NT2/D1 (cell line): ENCODE measurements around the gene ZNF692.

Experiments used
- YY1 ChIP-seq: IDR thresholded peaks from 2 replicates; pipeline ENCODE4 v1.6.1; 2011; ENCODE audit not compliant: insufficient read length, insufficient read depth
- ZNF274 ChIP-seq: IDR thresholded peaks from 2 replicates; pipeline ENCODE4 v1.6.1; 2011; ENCODE audit warnings: mild to moderate bottlenecking, low read depth, low read length

DNA sequence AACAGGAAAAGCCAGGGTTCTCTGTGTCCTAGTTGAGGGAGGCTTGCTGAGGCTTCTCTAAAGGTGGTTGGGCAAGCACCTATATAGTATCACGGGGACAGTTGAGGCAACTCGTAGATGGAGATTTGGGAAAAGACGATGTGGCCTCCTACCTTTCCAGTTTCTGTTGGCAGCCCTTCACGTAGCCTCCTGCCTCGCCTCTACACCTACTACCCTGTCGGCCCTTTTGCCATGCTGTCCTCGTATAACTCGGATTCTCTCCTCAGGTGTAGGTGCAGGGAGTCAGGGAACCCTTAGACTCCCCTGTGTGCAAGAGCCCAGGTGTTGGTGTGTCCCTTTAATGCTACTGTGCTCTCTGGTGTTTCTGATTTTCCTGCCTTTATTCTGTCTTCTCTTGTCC, 10.3 kb downstream of the ZNF692 start:
- TF ChIP-seq ZNF274 (no peak), YY1 (no peak)
